DLD1 (cell line): ENCODE results near the gene B4GALT3.

Experiments
- in situ Hi-C: cut with HindIII; loops from 2 replicates; pipeline ENCODE4 v1.10.0; 2017; ENCODE audit warnings: low sequenced_read_pairs

The B4GALT3 gene

DNA sequence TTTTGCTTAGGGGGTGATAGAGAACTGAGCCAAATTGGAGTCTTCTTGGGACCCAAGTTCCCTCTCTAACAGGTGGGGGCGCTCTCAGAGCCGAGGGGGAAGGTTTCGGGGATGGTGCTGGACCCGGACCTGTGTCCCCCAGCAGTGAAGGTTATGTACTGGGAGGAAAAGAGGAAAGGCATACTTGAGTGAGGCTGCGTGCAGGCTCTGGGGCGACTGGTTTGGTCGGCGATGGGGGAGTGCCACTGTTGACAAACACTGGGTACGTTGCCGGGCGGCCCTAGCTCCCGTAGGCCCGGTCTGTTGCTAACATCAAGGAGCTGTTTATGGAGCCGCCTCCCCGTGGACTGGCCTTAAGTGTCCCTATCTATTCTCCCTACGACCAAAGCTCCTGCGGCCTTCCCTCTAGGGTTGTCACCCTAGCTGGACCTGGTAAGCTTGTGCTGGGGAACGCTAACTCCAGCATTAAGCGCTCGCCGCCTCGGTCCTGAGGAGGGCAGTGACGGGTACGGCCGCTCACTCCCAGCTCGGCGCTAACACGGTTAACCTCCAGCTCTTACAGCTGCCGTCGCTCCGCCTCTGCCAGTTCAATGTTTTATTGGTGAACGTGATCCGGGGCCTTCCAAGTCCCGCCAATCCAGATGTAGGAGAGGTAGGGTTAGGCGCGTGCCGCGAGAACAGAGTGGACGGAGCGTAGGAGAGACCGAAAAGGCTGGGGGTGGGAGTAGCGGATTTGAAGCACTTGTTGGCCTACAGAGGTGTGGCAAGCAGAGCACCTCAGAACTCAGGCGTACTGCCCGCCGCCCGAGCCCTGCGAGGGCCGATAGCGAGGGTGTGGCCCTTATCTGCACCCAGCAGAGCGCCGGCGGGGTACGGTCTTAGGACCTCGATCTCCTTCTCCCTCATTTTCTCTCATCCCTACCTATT lies 11.3 kb downstream of the B4GALT3 start, which contains the start of gene PPOX:
PPOX (plus strand) TSS at position 685 of the 927 bp plus-strand sequence. CDS start 422 bp downstream, outside the sequence.
- in situ Hi-C loops = no loop called here

- in situ Hi-C loops = no loop called here
These were observed 12.3 kb downstream of the B4GALT3 start for GRCh38 chr1:161164901-161165610.

DNA sequence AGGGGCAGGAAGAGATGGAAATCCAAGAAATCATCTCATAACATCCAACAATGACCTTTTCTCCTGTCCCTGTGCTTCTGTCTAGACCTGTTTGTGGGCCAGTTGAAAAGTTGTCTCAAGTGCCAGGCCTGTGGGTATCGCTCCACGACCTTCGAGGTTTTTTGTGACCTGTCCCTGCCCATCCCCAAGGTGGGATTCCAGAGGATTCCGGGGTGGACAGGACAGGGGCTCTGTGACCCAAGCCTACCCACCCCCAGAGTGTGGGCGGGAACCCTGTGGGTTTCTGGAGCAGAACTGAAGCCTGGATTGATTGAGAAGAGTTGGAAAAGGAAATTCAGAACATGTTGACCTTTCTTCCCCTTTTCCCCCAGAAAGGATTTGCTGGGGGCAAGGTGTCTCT lies 13.5 kb downstream of the B4GALT3 start:
- in situ Hi-C loops = no loop called here

DNA sequence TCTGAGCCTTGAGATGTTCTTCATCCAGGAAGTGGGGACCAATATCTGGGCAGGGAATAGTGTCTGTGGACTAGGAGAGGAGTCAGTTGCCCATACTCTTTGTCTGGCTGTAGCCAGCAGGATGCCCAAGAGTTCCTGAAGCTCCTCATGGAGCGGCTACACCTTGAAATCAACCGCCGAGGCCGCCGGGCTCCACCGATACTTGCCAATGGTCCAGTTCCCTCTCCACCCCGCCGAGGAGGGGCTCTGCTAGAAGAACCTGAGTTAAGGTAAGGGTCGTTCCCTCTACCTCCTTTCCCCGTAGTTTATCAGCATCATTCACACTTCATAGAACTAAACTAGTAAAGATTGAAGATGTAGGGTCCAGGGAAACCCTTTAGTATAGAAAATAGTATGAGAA lies 14.5 kb downstream of the B4GALT3 start:
- in situ Hi-C loops = no loop called here

DNA sequence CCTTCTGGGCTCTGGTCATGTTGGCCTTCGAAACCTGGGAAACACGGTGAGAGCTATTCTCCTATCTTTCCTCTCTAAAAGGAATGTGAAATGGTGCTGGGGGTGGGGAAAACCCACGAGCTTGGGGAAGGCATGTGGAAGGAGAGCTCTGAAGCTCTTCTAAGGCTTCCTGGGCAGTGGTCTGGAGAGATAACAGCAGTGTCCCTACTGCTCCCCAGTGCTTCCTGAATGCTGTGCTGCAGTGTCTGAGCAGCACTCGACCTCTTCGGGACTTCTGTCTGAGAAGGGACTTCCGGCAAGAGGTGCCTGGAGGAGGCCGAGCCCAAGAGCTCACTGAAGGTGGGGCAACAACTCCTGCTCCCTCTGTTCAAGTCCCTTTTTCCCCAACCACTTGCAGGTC lies 15.3 kb downstream of the B4GALT3 start:
- in situ Hi-C loops = no loop called here

DNA sequence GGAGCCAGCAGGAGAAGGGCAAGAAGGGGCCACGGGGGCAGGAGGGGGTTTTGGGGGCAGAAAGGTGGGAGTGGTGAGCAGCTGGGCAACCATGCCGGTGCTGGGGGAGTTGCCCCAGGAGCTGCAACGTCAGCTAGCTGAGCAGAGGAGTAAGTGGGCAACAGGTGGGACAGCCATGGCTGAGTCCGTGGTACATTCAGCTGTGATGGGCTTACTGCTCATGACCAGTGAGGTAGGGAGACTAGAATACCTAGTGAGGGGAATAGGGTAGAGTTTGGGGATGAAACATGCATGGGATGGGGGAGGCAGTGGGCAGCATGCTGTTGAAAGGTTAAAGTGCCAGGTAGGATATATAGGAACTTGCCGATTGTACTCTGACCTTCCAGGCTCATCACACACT lies 15.7 kb downstream of the B4GALT3 start:
- in situ Hi-C loops = no loop called here

DNA sequence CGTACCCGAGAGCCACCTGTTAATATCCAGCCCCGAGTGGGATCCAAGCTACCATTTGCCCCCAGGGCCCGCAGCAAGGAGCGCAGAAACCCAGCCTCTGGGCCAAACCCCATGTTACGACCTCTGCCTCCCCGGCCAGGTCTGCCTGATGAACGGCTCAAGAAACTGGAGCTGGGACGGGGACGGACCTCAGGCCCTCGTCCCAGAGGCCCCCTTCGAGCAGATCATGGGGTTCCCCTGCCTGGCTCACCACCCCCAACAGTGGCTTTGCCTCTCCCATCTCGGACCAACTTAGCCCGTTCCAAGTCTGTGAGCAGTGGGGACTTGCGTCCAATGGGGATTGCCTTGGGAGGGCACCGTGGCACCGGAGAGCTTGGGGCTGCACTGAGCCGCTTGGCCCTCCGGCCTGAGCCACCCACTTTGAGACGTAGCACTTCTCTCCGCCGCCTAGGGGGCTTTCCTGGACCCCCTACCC lies 16.6 kb downstream of the B4GALT3 start:
- in situ Hi-C loops = no loop called here

- in situ Hi-C loops = no loop called here
These were observed 17.4 kb downstream of the B4GALT3 start for GRCh38 chr1:161159913-161160243.

DNA sequence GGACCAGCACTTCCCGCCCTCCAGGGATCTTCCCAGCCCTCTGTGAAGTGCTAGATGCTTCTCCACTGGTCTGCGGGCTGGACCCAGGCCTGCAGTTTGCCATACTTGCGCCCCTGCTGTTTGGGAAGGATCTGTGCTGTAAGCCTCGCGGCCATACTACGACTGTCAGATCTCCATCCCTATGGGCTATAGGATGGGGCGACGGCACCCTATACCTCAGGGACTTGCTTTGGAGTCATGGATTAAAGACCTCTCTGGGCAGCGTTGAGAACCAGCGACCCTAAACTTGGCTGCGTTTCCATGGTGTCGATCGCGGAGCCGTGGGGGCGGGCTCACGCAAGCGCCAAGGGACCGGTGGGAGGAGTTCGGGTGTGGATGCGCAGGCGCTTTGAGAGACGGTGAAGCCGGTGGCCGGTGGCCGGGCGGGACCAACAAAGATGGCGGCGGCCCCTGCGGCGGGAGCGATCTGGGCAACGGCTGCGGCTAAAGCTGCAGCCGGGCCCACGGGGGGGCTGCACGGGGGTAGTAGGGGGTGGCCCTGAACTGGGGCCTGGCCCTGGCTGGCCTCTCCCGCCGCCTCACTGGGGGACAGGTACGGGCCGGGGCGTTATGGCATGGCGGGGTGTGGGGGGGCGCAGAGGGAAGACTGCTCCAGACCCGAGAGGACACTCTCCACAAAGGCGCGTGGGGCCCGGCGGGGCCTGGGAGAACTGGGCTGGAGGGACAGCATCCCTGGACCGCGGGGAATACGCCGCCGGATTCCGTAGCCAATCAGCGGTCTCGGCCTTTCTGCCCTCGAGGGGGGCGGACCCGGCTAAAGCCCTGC lies 18.0 kb downstream of the B4GALT3 start, which contains the start of gene USP21:
USP21 (plus strand) TSS at position 414 of the 826 bp plus-strand sequence. CDS start 1,141 bp downstream, outside the sequence.
- in situ Hi-C loops = no loop called here

GRCh38 chr1:161158316-161159010 lies 18.8 kb downstream of the B4GALT3 start:
- in situ Hi-C loops = no loop called here

DNA sequence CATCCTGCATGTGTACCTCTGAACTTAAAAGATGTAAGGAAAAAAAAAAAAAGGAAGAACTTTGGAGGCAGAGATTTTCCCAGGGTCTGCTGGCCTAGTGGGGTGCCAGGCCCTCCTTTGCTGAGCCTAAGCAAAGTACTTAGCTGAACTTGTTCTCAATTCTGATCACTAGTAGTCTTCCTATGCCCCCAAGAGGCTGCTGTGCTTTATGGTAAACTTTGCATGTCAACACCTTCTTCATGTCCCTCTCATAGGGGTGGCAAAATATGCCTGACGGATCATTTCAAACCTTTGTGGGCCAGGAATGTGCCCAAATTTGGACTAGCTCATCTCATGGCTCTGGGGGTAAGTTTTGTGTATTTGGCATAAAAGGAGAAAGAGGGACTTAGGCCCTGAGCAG lies 19.4 kb downstream of the B4GALT3 start:
- in situ Hi-C loops = no loop called here

- in situ Hi-C loops = no loop called here
These were observed 23.5 kb downstream of the B4GALT3 start, which contains the start of gene UFC1 for GRCh38 chr1:161153682-161154337. TSS of gene UFC1 (plus strand) at chr1:161153978. CDS start at chr1:161153998, 20 bp downstream.

- in situ Hi-C loops = no loop called here
These were observed 24.1 kb downstream of the B4GALT3 start for GRCh38 chr1:161153176-161153575.

GRCh38 chr1:161145832-161146231 lies 31.5 kb downstream of the B4GALT3 start:
- in situ Hi-C loops = no loop called here

DNA sequence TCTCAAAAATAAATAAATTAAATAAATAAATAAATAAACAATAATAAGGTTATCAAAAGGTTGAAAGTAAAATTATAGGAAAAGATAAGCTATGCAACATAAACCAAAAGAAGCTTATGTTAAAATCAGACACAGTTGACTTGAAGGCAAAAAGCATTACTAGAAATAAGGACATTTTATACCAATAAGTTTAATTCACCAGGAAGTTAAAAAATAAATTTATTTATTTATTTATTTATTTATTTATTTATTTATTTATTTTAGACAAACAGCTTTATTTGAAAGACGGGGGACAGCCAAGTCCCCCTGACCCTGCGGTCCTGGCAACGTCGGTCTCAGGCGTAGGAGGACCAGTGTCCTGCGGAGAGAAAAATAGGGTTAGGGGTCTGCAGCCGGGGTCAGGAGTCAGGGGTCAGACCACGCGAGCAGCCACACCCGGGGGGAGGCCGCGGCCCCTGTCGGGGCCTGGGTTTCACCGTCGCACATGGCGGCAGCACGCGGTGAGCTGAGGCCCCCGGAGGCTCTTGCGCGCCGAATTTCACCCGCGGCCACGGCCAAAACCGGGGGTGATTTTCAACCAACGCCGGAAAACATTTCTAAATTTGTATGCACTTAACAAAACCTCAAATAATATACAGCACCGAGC lies 36.4 kb downstream of the B4GALT3 start:
- in situ Hi-C loops = no loop called here

DNA sequence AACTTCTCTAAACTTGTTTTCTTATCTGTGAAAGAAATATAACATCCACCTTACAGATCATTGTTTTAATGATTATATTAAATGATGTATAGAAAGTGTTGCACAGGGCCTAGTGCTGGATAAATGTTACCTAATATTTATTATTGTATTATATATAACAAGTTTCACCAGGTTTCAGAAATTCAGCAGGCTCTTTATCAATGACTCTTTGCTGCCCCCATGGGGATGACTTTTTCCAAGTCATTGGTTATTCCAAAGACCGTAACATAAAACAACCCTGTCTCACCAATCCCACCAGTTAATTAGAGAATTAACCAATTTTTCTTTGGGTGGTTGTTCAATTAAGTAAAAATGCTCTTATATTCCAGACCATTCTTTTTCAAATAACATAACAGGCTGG lies 37.5 kb downstream of the B4GALT3 start:
- in situ Hi-C loops = no loop called here

- in situ Hi-C loops = no loop called here
These were observed 38.9 kb downstream of the B4GALT3 start for GRCh38 chr1:161138431-161138830.

- in situ Hi-C loops = no loop called here
These were observed 39.4 kb downstream of the B4GALT3 start for GRCh38 chr1:161137881-161138280.

- in situ Hi-C loops = no loop called here
These were observed 44.0 kb downstream of the B4GALT3 start for GRCh38 chr1:161133220-161133740.
